Cardiac septum (tissue), 1 donor: ENCODE results near the gene PTGES2. TPM values are rescaled to one million over a fixed set of nuclear protein-coding genes. Genes with fewer than 3 reads are reported as not detected.
"Not testable (repeated sequence)": the region's sequence is repeated elsewhere in the genome, so short reads cannot be mapped to it uniquely, and the experiment has no call there.

Experiments
- DNase-seq: peaks from one replicate; pipeline ENCODE4 v3.0.0-alpha.2; 2020; ENCODE audit warnings: low spot score
- intact Hi-C: fragments of 100-400 bp; cut with DNase I; formaldehyde crosslinking; loops from one replicate; pipeline ENCODE4 v1.14.0; 2022
- total RNA-seq: library from RNA; stranded (reverse); fragmentation: NEBNext Ultra II Directional; extraction: Animal tissue kit (Norgen Biotek cat#: 25700); gene quantifications from one replicate; pipeline ENCODE4 v1.2.1, GENCODE V29; 2021
- donor health status: DM: no; HTN: no; CAD: no.

Gene PTGES2
- total RNA-seq, 1 donor from 2014 or later = 136 TPM

DNA sequence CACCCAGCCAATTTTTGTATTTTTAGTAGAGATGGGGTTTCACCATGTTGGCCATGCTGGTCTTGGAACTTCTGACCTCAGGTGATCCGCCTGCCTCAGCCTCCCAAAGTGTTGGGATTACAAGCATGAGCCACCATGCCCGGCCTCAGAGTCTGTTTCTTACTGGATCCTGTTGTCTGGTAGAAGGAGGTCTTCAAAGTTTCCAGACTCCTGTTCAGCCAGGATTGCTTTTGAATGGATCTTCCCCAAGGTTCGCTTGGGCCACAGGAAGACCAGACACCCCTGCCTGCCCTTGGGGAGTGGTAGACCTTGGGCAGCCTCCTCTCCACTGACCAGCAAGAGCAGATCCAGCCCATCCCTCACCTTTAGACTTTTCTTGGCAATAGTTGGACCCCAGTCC, 14.1 kb upstream of the PTGES2 start:
- intact Hi-C loops = no loop called here
- DNase-seq = no peak

DNA sequence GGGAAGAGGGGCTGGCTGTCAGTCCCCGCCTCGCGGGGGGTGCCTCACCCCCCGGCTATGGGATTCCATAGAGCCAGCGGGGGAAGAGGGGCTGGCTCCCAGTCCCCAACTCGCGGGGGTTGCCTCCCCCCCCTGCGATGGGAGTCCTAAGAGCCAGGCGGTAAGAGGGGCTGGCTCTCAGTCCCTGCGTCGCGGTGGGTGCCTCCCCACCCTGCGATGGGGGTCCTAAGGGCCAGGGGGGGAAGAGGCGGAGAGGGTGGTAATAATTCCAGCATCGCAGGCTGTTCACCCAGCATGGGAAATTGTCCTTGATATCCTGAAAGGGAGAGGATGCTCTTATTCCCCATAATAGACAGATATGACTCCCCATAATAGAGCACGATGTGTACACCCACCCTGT, 12.1 kb upstream of the PTGES2 start:
- intact Hi-C loops = no loop called here
- no peak for DNase-seq

- intact Hi-C loops = no loop called here
- no peak for DNase-seq
Observed at GRCh38 chr9:128138001-128138400, 10.5 kb upstream of the PTGES2 start.

DNA sequence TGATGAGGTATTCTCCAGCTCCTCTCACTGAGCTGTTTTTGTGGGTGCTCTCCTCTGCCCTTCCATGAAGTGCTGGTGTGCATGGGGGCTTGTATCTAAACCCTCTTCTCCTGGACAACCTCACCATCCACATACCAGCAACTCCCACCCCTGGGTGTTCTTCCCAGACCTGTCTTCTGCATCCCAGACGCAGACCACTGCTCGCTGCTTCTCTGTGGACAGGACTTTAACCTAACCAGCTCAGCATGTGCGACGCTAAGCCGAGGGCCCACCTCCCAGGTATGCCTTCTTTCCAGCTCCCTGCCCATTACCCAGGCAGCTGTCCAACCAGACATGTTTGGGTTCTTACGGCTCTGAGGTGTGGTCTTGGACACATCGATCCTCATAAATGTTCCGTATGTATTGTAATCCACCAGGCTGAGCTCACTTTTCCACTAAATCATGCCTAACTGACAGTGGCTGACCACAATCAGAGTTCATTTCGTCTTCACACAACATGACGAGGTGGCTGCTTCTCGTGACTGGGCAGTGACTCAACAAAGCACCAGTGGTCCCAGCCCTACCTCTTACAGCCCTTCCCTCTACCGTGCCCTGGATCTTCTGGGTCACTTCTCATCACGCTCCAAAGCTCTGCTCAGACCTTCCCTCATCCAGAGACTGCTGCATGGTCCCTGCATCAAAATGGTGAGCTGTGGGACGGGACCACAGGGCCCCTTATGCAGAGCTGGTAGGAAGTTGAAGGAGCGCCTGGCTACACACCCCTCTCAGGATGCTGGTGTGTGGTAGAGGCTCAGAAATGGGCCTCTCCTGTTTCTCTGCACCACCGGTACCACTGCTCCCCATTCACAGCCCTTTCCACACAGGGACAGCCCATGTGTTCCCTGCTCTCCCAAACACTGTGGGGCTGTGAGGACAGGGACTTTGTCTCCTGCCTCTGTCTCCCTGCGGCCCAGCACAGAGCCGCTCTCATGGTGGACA, 9.6 kb upstream of the PTGES2 start:
- no peak for DNase-seq
- intact Hi-C loops = no loop called here

DNA sequence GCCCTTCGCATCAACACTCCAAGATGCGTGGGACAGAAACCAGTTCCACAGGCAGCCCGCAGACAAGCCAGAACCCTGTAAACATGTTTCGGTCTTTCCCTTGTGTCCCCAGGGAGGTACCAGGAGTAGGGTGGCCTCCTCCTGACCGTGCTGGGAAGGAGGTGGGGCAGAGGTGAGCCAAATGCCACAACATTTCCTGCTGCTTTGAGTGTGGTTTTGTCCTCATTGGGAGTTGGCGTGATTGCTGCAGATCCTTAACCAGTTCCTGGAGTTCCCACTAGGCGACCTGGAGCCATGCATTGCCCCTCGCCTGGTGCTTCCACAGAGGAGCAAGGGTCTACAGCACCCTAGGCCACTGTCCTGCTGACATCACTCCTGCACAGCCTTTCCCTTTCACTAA, 8.0 kb upstream of the PTGES2 start:
- intact Hi-C loops, DNase-seq: not testable (repeated sequence)

DNA sequence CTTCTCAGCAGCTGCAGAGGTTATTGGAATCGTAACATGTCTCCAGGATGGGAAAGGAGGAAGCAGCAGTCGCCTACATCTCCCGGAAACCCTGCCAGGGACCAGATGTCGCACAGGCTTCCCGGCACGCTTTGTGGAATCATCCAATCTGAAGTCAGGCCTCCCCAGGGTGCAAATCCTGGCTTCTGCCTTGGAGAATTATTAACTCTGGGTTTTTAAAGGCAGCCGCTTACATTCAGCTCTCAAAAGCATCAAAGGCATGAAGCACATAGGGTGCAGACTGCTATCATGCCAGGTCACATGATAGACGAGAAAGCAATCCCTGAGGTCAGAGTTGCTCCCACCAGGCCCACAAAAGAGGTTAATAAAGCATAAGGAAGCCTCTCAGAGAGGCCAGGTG, 4.6 kb upstream of the PTGES2 start:
- intact Hi-C loops, DNase-seq: not testable (repeated sequence)

GRCh38 chr9:128131346-128131745, 3.8 kb upstream of the PTGES2 start:
- DNase-seq, intact Hi-C loops: not testable (repeated sequence)

GRCh38 chr9:128130651-128131050, 3.1 kb upstream of the PTGES2 start:
- DNase-seq, intact Hi-C loops: not testable (repeated sequence)

GRCh38 chr9:128129976-128130590, 2.6 kb upstream of the PTGES2 start:
- DNase-seq, intact Hi-C loops: not testable (repeated sequence)

GRCh38 chr9:128128836-128129590, 1.5 kb upstream of the PTGES2 start:
- intact Hi-C loops = no loop called here
- no peak for DNase-seq

GRCh38 chr9:128127990-128128835, 684 bp upstream of the PTGES2 start:
- DNase-seq = peak; percentile 91
- intact Hi-C loops = loop anchor here (2.0 kb wide), 1 partner anchor 29 kb away; no protein-coding TSS in a partner anchor

DNA sequence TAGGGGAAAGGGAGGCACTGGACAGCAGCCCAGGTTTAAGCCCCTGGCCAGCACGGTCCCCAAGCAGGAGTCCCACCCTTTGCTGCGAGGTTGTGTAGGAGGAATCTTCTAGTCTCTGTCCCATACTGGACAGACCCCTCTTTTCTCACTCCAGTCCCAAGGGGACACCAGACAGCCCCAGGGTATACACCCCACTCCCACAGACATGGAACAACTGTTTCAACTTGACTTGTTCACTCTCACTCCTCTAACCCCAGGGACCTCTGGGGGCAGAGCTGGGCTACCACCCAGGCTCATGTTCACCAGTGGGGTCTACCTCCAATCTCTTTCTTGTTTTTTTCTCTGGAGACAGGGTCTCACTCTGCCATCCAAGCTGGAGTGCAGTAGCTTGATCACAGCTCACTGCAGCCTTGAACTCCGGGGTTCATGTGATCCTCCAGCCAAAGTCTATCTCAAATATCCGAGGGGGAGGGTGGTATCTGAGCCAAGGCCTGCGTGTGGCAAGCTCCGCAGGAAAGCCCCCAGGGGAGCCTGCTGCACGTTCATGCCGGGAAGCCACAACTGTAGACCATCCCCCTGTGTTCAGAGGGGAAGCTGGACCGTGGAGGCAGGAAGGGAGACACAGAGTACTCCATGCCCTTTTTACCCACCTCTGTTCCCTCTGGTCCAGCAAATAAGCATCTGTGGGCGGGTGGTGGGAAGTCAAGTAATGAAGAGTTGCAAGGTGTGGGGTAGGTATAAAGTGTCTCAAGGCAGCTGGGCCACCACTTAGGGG, 1.8 kb downstream of the PTGES2 start:
- intact Hi-C loops = loop anchor here (2.0 kb wide), 1 partner anchor 27 kb away; no protein-coding TSS in a partner anchor
- DNase-seq = no peak

GRCh38 chr9:128124873-128125579, 2.5 kb downstream of the PTGES2 start:
- intact Hi-C loops = no loop called here
- peak; percentile 86 for DNase-seq

DNA sequence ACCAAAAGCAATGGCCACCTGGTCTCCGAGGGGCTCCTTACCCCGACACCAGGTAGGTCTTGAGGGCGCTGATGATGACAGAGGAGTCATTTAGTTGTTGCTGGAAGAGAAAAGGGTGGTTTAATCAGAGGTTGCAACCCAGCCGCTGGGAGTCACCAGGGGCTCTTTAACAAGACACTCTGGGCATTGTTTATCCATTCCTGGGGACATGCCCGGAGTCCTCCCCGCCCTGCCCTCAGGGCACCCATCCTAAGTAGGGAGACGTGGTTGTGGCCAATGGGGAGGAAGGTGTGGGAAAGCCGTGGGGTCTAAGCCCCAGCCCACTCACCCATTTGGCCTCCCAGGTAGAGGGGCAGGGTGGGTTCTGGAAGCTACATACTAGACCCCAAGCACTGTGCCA, 3.1 kb downstream of the PTGES2 start:
- intact Hi-C loops = no loop called here
- no peak for DNase-seq

DNA sequence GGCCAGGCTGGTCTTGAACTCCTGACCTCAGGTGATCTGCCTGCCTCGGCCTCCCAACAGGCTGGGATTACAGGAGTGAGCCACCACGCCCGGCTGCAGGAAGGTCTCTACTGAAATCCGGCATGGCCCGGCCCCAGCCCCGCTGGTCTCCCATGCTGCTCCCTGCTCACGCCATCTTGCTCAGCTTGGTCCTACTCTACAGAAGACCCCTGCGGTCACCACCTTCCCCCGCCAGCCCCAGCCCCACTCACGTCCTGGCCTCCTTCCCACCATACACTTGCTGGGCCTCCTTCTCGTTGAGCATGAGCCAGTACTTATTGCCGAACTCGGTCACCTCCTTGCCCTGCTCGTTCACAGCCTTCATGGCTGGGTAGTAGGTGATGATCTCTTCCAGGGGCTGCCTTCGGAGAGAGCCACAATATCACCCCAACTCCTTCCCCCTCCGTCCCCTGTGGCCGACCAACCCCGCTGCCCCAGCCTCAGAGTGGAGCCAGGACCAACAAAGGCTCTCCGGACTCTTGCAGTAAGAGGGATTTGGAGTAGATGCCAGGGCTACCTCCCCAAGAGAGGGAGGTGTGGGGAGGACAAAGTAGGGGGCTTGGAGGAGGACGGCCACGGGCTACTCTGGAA, 4.0 kb downstream of the PTGES2 start:
- DNase-seq = no peak
- intact Hi-C loops = no loop called here

DNA sequence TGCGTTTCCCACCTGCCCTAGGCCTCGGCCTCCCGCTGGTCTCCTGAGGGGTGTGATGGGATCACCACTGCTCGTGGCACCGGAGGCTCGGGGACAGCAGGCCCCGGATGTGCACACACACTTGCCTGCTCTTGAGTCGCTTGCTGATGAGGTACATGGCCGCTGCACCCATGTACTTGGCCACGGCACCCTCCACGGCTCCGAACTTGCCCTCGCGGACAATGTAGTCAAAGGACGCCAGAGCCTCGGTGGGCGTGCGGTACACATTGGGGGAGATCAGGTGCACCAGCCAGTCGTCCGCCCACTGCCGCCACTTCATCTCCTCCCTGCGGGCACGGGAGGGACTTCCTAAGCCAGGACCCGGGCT, 4.7 kb downstream of the PTGES2 start:
- intact Hi-C loops = no loop called here
- no peak for DNase-seq
